Skeletal muscle satellite cell (primary cell): ENCODE measurements around the gene SESTD1.

Experiments used
- H3K27me3 ChIP-seq: 2 replicates; pipeline ENCODE4 v1.7.0; 2013; ENCODE audit warnings: low read length; ENCODE audit not compliant: control insufficient read depth, insufficient read depth
- H3K36me3 ChIP-seq: 2 replicates; pipeline ENCODE4 v1.7.0; 2013; ENCODE audit warnings: mild to moderate bottlenecking, control low read depth, low read length; ENCODE audit not compliant: insufficient read depth
- H3K4me1 ChIP-seq: 2 replicates; pipeline ENCODE4 v1.7.0; 2013; ENCODE audit warnings: low read length; ENCODE audit not compliant: control insufficient read depth, insufficient read depth
- H3K4me2 ChIP-seq: 2 replicates; pipeline ENCODE4 v1.7.0; 2013; ENCODE audit warnings: mild to moderate bottlenecking, low read length
- H3K4me3 ChIP-seq: 2 replicates; pipeline ENCODE4 v1.7.0; 2013; ENCODE audit warnings: low read length
- H3K9ac ChIP-seq: 2 replicates; pipeline ENCODE4 v1.7.0; 2013; ENCODE audit warnings: mild to moderate bottlenecking, low read depth, low read length, moderate library complexity
- H3K9me3 ChIP-seq: replicated peaks from 2 replicates; pipeline ENCODE4 v1.7.0; 2013; ENCODE audit warnings: mild to moderate bottlenecking, control low read depth, low read length

SESTD1 gene

GRCh38 chr2:179172894-179173293, 91.7 kb downstream of the SESTD1 start:
- H3K9me3 ChIP-seq = no peaks in the 10 kb centered on the region
- peaks cover 15% of the 10 kb centered on the region for H3K36me3 ChIP-seq

GRCh38 chr2:179171371-179171770, 93.3 kb downstream of the SESTD1 start:
- Histone ChIP-seq H3K9ac (no peak overlapping the region), H3K36me3 (peaks cover 13% of the 10 kb centered on the region), H3K4me1 (no peaks in the 10 kb centered on the region), H3K4me2 (no peak overlapping the region), H3K4me3 (no peak overlapping the region), H3K27me3 (no peaks in the 10 kb centered on the region), H3K9me3 (no peaks in the 10 kb centered on the region)

More at GRCh38 chr2:179172894-179173293, 91.7 kb downstream of the SESTD1 start:
- H3K27me3 ChIP-seq = no peaks in the 10 kb centered on the region
- no peak overlapping the region for H3K9ac ChIP-seq
- no peak overlapping the region for H3K4me3 ChIP-seq
- no peaks in the 10 kb centered on the region for H3K4me1 ChIP-seq
- H3K4me2 ChIP-seq = no peak overlapping the region

- H3K36me3 ChIP-seq = peaks cover 8% of the 10 kb centered on the region
- no peaks in the 10 kb centered on the region for H3K4me1 ChIP-seq
- no peaks in the 10 kb centered on the region for H3K27me3 ChIP-seq
- no peak overlapping the region for H3K9ac ChIP-seq
- no peak overlapping the region for H3K4me2 ChIP-seq
- no peaks in the 10 kb centered on the region for H3K9me3 ChIP-seq
- no peak overlapping the region for H3K4me3 ChIP-seq
Observed at GRCh38 chr2:179170901-179171300, 93.7 kb downstream of the SESTD1 start.

- no peaks in the 10 kb centered on the region for H3K4me1 ChIP-seq
- H3K4me3 ChIP-seq = no peak overlapping the region
Observed at GRCh38 chr2:179165356-179166000, 99.2 kb downstream of the SESTD1 start.

DNA sequence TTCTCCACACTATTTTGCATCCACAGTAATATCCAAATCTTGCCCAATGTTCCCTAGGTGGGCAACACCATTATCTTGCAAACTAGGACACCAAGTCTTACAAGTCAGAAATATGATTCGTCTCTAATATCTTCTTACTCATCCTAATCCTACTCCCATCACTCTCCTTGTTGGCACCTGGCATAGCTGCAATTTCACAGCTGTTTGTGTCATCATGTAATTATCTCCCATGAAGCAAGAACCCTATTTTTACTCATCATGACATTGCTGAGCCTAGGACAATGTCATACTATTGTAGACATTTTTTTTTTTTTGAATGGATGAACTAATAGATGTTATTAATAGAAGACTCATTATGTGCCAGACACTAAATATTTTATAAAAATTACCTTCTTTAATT, 123.4 kb downstream of the SESTD1 start:
- Histone ChIP-seq H3K4me1 (peaks cover 5% of the 10 kb centered on the region), H3K27me3 (no peaks in the 10 kb centered on the region), H3K9me3 (no peaks in the 10 kb centered on the region), H3K9ac (no peak overlapping the region), H3K4me3 (no peak overlapping the region), H3K36me3 (peaks cover 35% of the 10 kb centered on the region), H3K4me2 (no peak overlapping the region)

More at GRCh38 chr2:179165356-179166000, 99.2 kb downstream of the SESTD1 start:
- Histone ChIP-seq H3K9ac (no peak overlapping the region), H3K4me2 (no peak overlapping the region), H3K36me3 (peaks cover 21% of the 10 kb centered on the region), H3K9me3 (no peaks in the 10 kb centered on the region), H3K27me3 (no peaks in the 10 kb centered on the region)

DNA sequence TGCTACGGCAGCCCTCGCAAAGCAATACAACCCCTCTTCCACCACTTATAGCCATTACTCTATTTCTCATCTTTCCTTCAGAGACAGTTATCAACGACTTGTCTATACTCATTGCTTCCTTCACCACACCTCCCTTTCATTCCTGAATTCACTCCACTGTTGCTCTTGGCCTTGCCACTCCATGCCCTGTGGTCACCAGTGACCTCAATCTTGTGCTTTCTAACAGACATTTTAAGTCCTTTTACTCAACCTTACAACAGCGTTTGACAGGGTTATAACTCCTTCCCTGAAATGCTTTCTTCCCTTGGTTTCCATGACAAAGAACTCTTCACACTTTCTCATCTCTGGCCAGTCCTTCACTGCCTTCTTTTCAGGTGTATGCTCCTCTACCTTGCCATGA, 124.1 kb downstream of the SESTD1 start:
- H3K4me3 ChIP-seq = no peak overlapping the region
- no peak overlapping the region for H3K4me2 ChIP-seq
- no peak overlapping the region for H3K9ac ChIP-seq
- H3K4me1 ChIP-seq = peaks cover 4% of the 10 kb centered on the region
- no peaks in the 10 kb centered on the region for H3K27me3 ChIP-seq
- H3K36me3 ChIP-seq = peaks cover 35% of the 10 kb centered on the region
- H3K9me3 ChIP-seq = no peaks in the 10 kb centered on the region

- H3K9ac ChIP-seq = no peak overlapping the region
- H3K9me3 ChIP-seq = no peaks in the 10 kb centered on the region
- no peak overlapping the region for H3K4me3 ChIP-seq
- H3K36me3 ChIP-seq = peaks cover 35% of the 10 kb centered on the region
- peaks cover 4% of the 10 kb centered on the region for H3K4me1 ChIP-seq
- H3K4me2 ChIP-seq = no peak overlapping the region
- H3K27me3 ChIP-seq = no peaks in the 10 kb centered on the region
Observed at GRCh38 chr2:179139506-179139905, 125.1 kb downstream of the SESTD1 start.

GRCh38 chr2:179137200-179137759, 127.4 kb downstream of the SESTD1 start:
- no peak overlapping the region for H3K4me2 ChIP-seq
- H3K36me3 ChIP-seq = peaks cover 32% of the 10 kb centered on the region
- peaks cover 4% of the 10 kb centered on the region for H3K4me1 ChIP-seq
- no peaks in the 10 kb centered on the region for H3K9me3 ChIP-seq
- no peaks in the 10 kb centered on the region for H3K27me3 ChIP-seq
- H3K4me3 ChIP-seq = no peak overlapping the region
- H3K9ac ChIP-seq = no peak overlapping the region

DNA sequence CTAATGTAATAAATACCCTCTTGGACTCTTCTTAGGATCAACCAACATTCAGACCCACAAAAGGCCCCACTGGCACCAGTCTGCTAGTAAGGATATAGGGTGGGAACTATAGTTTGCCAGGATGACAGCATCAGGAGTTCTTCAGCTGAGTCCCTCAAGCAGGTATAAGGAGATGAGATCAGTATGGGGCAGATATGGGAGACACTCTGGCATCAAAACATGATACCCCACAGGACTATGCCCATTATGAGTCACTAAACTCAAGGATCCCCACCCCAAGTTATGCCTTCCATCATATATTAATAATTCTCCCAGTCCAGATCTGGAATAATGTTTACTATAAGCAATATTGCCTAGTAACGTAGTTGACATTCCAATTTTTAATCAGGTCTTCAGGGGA, 131.6 kb downstream of the SESTD1 start:
- Histone ChIP-seq H3K27me3 (no peaks in the 10 kb centered on the region), H3K9ac (no peak overlapping the region), H3K4me1 (no peaks in the 10 kb centered on the region), H3K9me3 (no peaks in the 10 kb centered on the region), H3K36me3 (peaks cover 12% of the 10 kb centered on the region), H3K4me3 (no peak overlapping the region), H3K4me2 (no peak overlapping the region)

DNA sequence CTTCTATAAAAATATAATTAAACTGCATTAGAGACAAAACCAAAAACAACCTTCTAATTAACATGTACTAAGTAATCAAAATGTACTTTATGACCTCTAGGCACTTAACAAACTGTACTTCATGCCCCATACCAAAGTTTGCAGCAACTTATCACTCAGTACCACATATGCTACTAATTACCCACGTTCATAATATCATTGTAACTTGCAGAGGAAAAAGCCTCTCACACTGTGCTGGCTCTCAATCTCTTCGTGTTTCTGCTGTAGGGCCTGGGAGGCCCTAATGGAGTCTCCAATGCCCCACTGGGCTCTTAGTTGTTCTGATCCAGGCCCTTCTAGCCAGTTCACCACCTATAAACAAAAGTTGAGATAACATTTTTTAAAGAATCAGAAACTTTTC, 132.6 kb downstream of the SESTD1 start:
- H3K9ac ChIP-seq = no peak overlapping the region
- peaks cover 10% of the 10 kb centered on the region for H3K36me3 ChIP-seq
- H3K27me3 ChIP-seq = no peaks in the 10 kb centered on the region
- H3K4me2 ChIP-seq = no peak overlapping the region
- no peaks in the 10 kb centered on the region for H3K9me3 ChIP-seq
- no peaks in the 10 kb centered on the region for H3K4me1 ChIP-seq
- H3K4me3 ChIP-seq = no peak overlapping the region

DNA sequence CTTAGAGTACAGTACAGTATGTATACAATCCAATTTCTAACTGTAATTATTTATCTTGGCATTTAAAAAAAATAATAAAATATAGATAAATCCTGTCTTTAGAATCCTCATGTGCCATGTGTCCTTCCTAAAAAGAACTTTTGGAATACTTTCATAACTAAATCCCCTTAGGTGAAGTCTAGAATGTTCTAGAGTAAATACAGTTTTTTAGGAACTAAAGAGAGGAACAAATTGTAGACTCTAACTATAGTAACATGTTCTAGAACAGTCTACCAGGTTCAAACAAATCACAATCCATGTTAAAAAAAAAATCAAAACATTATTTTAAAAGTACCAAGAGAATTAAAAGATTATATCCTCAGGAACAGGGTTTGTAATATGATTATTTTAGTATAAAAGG, 134.1 kb downstream of the SESTD1 start:
- Histone ChIP-seq H3K9me3 (no peaks in the 10 kb centered on the region), H3K9ac (no peak overlapping the region), H3K4me2 (no peak overlapping the region), H3K36me3 (peaks cover 9% of the 10 kb centered on the region), H3K4me3 (no peak overlapping the region), H3K4me1 (no peaks in the 10 kb centered on the region), H3K27me3 (no peaks in the 10 kb centered on the region)

GRCh38 chr2:179129574-179130238, 134.9 kb downstream of the SESTD1 start:
- Histone ChIP-seq H3K27me3 (no peaks in the 10 kb centered on the region), H3K36me3 (peaks cover 9% of the 10 kb centered on the region), H3K4me2 (no peak overlapping the region)

More at GRCh38 chr2:179129574-179130238, 134.9 kb downstream of the SESTD1 start:
- Histone ChIP-seq H3K4me3 (no peak overlapping the region), H3K9me3 (no peaks in the 10 kb centered on the region), H3K4me1 (no peaks in the 10 kb centered on the region), H3K9ac (no peak overlapping the region)
